GM18526 (cell line): ENCODE data around the gene TRPM3.

ENCODE experiments used
- POLR2A ChIP-seq: IDR thresholded peaks from 3 replicates; pipeline ENCODE4 v1.6.1; 2011; ENCODE audit not compliant: insufficient read length; ENCODE audit errors: extremely low read depth

The TRPM3 gene

GRCh38 chr9:71121275-71122021 lies at the start of gene TRPM3:
TRPM3 (minus strand) TSS chr9:71121621; CDS start chr9:71121354, 267 bp downstream.
- no peak for TF ChIP-seq POLR2A

DNA sequence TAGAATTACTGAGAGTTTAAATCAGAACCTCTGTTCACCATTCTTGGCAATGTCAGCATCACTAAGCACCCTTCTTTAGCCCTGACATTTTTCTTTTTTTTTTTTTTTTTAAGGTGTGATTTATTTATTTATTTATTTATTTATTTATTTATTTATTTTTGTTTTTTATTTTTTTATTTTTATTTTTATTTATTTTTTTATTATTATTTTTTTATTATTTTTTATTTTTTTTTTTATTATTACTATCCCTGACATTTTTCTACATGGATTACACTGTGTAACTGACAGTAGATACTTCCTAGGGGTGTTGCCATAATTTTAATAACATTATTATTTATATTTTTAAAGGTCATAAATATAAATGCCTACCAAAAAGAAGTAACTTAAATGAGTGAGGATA lies 47.0 kb upstream of the TRPM3 start:
- TF ChIP-seq POLR2A = no peak

- TF ChIP-seq POLR2A = no peak
Observed at GRCh38 chr9:71162126-71162525, 40.7 kb upstream of the TRPM3 start.

DNA sequence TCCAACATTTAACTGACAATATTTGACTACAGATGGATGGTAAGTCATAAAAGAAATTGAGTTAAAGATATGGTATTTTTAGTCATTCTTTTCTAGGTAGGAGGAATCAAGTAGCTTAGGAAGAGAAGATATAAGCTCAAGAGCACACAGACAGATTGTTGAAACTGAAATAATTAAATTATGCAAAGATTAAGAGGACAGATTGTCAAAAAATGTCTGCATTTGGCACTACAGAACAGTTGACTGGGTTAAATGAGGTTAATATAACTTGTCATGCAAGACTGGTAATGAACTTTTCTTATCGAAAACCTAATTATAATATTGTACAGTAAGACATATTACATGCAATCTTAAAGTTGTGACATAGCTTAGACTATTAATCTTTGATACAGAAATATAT lies 36.3 kb upstream of the TRPM3 start:
- no peak for TF ChIP-seq POLR2A

- no peak for TF ChIP-seq POLR2A
Observed at GRCh38 chr9:71147368-71147767, 25.9 kb upstream of the TRPM3 start.

DNA sequence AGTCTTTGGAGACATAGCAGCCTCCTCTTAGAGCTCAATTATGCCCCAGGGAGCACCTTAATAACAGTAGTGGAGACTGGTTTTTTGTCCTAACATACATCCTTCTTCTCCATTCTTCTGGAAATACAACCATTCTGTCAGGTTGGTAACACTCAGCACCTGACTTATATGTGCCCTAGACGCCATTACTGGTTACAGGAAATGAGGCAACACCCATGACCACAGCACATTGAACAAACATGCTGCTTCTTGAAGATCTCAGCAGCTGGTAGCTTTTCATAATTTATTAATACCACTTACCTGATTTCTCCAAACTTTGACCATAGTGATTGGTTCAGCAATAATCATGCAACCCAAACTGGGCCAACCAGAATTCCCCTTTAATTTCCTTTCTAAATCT lies 25.1 kb upstream of the TRPM3 start:
- TF ChIP-seq POLR2A = no peak

GRCh38 chr9:71145179-71145578 lies 23.8 kb upstream of the TRPM3 start:
- no peak for TF ChIP-seq POLR2A

DNA sequence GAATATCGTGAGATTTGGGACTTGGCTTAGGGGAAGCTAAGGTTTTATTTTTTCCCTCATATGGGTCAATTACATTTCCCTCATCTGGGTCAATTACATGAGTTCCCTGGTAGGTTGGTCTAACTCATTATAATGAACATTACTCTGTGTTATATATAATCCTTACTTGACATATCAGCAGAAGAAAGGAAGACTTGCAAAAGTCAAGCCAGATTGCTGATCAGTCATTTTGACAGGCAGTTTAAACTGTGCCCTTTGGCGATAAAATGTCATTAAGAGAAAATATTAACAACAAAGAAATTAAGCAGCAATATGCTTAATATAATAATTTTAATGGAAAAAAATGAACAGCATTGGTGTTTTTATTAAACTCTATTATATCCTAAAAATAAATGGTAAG lies 23.1 kb upstream of the TRPM3 start:
- TF ChIP-seq POLR2A = no peak

DNA sequence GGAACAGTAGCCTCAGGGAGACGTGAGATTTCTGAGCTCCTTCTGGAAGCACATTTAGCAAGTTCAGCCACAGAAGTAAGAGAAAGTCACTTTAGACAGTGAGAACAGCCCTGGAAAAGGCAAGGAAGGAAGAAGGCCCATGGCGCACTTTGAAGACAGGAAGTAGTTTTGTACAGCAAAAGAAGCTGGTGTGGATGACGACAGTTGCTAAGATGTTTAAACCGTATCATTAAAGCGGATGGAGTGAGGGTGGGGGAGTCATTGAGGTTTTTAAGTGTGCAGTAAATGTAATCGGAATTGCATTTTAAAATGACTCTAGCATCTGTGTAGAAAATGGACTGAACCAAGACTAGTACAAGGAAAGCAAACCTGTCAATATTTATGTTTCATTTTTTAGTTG lies 15.3 kb upstream of the TRPM3 start:
- no peak for TF ChIP-seq POLR2A

DNA sequence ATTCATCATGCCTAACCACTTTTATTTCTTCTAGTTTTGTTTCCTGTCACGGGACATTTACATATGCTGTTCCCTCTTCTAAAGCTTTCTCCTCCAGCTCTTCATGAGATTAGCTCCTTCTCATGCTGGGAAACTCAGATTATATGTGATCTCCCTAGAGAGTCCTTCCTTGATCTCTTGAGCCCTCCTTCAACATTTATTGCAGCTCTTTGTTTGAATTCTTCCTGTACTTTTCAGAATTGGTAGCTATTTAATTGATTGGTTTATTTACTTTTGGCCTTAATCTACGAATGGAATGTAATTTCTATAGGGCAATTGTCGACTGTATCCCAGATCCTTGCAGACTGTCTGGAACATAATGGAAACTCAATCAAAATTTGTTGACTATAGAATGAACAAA lies 9.7 kb upstream of the TRPM3 start:
- TF ChIP-seq POLR2A = no peak

GRCh38 chr9:71130521-71130920 lies 9.1 kb upstream of the TRPM3 start:
- no peak for TF ChIP-seq POLR2A

DNA sequence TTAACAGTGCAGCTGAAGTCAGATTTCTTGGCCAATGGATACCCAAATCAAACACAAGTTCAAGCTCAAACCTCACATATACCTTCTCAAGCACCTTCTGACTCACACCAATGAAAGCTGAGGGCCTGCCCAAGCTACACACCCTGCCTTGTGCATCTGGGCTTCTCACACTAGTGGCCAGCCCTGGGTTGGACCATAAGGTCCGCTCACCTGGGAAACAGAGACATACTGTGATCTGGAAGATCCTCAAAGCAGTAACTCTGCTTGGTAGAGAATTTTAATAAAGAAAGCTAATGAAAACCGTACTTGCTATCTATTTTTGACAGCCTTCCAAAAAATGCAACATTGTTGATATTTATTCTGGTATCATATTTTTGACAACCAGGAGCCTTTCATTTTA lies 7.4 kb upstream of the TRPM3 start:
- TF ChIP-seq POLR2A = no peak

- TF ChIP-seq POLR2A = no peak
Observed at GRCh38 chr9:71127301-71127700, 5.9 kb upstream of the TRPM3 start.

- TF ChIP-seq POLR2A = no peak
Observed at GRCh38 chr9:71122421-71122820, 1.0 kb upstream of the TRPM3 start.

GRCh38 chr9:71122022-71122275 lies 528 bp upstream of the TRPM3 start:
- TF ChIP-seq POLR2A = no peak

GRCh38 chr9:71120501-71121247 lies 747 bp downstream of the TRPM3 start:
- TF ChIP-seq POLR2A = no peak

DNA sequence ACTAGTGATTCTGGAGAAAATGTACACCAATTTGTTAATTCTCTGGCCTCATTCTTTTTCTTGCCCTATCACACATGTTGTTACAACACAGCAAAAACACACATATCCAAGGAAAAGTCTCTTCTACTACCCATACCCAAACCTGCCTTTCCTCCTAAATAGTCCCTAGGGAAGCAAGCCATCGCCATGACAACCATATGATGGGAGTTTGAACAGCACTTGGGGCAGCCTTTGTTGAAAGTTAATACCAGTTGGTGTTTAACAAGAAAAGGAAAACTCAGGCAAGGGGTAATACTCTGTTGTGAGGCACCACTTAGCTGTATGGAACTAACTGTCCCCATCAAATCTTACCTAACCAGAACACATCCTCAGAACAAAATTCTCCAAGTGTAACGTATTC lies 1.7 kb downstream of the TRPM3 start:
- no peak for TF ChIP-seq POLR2A
